HepG2 (cell line): ENCODE data around the gene TNS1. TPM values are rescaled to one million over a fixed set of nuclear protein-coding genes. Genes with fewer than 3 reads are reported as not detected.

ENCODE experiments used
- ATAC-seq: fragments of 200-7000 bp; cut with Tn5 transposase; 3 replicates; pipeline ENCODE4 v1.9.1; 2020; ENCODE audit warnings: mild to moderate bottlenecking, moderate library complexity
- BruUV-seq: library from RNA; stranded (reverse); fragments of 400-500 nt; replicated peaks from 2 replicates; lab custom pipeline; 2021; lab: Mats Ljungman, UMichigan
- CTCF ChIA-PET: fragments of 300-600 bp; formaldehyde crosslinking; extraction: SDS; loops from one replicate; lab custom pipeline; 2021; ENCODE audit warnings: low total read pairs, inconsistent platforms, low intra/inter-chr PET ratio; lab: Yijun Ruan, JAX
- POLR2A ChIA-PET: fragments of 350-600 bp; sonication (Branson Sonifier 250); formaldehyde crosslinking; loops from one replicate; lab custom pipeline; 2020; ENCODE audit warnings: antibody characterized with exemption, inconsistent platforms; lab: Yijun Ruan, JAX
- DNase-seq: peaks from one replicate; pipeline ENCODE4 v3.0.0-alpha.2; 2015; ENCODE audit warnings: low spot score
- FAIRE-seq: peaks from 3 replicates; lab custom pipeline; 2011; peaks lifted over from hg19 to GRCh38; lab: Jason Lieb, UNC
- H2AFZ ChIP-seq: one replicate; pipeline ENCODE4 v1.6.1; 2011; ENCODE audit warnings: low read length, inconsistent platforms
- H3K27ac ChIP-seq: fragments of 300-600 bp; 3 replicates; pipeline ENCODE4 v1.8.0; 2011; ENCODE audit warnings: mixed run types, mild to moderate bottlenecking, mixed read lengths, low read length, inconsistent platforms; ENCODE audit not compliant: insufficient read depth; ENCODE audit errors: extremely low read length
- H3K27me3 ChIP-seq, 2 experiments: fragments of 200-600 bp in 1 of 2; 2 replicates in 1 of 2; 3 replicates in 1 of 2; pipeline versions ENCODE4 v1.6.0 to v1.8.0; 2011; ENCODE audit warnings: low read length in 2 of 2, mild to moderate bottlenecking in 2 of 2, moderate library complexity in 2 of 2, inconsistent platforms in 1 of 2; ENCODE audit not compliant: insufficient read depth in 2 of 2, control insufficient read depth in 1 of 2
- H3K36me3 ChIP-seq, 2 experiments: fragments of 200-600 bp in 1 of 2; replicated peaks in 1 of 2; 2 replicates in 1 of 2; 3 replicates in 1 of 2; pipeline versions ENCODE4 v1.5.1 to v1.8.0; 2011; ENCODE audit warnings: low read length in 2 of 2, inconsistent platforms in 1 of 2; ENCODE audit not compliant: insufficient read depth in 2 of 2, control insufficient read depth in 1 of 2
- H3K4me1 ChIP-seq: 2 replicates; pipeline ENCODE4 v1.5.1; 2012; ENCODE audit warnings: low read length, inconsistent platforms; ENCODE audit not compliant: insufficient read depth
- H3K4me2 ChIP-seq: 2 replicates; pipeline ENCODE4 v1.6.0; 2011; ENCODE audit warnings: low read depth, low read length, inconsistent platforms
- H3K4me3 ChIP-seq, 3 experiments: fragments of 200-600 bp in 1 of 3; sonication (generic), shearing (Covaris generic) in 1 of 3; replicated peaks in 1 of 3; 2 replicates each; pipeline ENCODE4 v1.5.1; 2011 to 2016; ENCODE audit warnings: low read length in 3 of 3, inconsistent platforms in 2 of 3, low read depth in 2 of 3, mild to moderate bottlenecking in 2 of 3, control low read depth in 1 of 3, mixed read lengths in 1 of 3; ENCODE audit not compliant: insufficient read depth in 1 of 3
- H3K79me2 ChIP-seq: one replicate; pipeline ENCODE4 v1.6.1; 2011; ENCODE audit warnings: low read length, inconsistent platforms; ENCODE audit not compliant: insufficient read depth
- H3K9ac ChIP-seq: 2 replicates; pipeline ENCODE4 v1.6.0; 2011; ENCODE audit warnings: mild to moderate bottlenecking, low read depth, low read length, inconsistent platforms; ENCODE audit not compliant: insufficient read depth
- H3K9me3 ChIP-seq: 2 replicates; pipeline ENCODE4 v1.5.1; 2012; ENCODE audit warnings: mild to moderate bottlenecking, low read length
- H4K20me1 ChIP-seq: 2 replicates; pipeline ENCODE4 v1.6.0; 2011; ENCODE audit warnings: inconsistent platforms, mild to moderate bottlenecking, low read length, moderate library complexity; ENCODE audit not compliant: insufficient read depth
- GMEB1 ChIP-seq: sonication (generic); formaldehyde crosslinking; IDR thresholded peaks from 2 replicates; pipeline ENCODE4 v1.5.1; 2020; ENCODE audit warnings: missing genetic modification reagents, mild to moderate bottlenecking, borderline replicate concordance
- GTF2F1 ChIP-seq: fragments of 150-350 bp; IDR thresholded peaks from 2 replicates; pipeline ENCODE4 v1.6.1; 2014; ENCODE audit warnings: low read length
- HIVEP1 ChIP-seq: sonication (generic); formaldehyde crosslinking; IDR thresholded peaks from 2 replicates; pipeline ENCODE4 v1.4.0; 2020; ENCODE audit warnings: mild to moderate bottlenecking, missing genetic modification reagents
- HMGXB3 ChIP-seq: sonication (generic); formaldehyde crosslinking; IDR thresholded peaks from 2 replicates; pipeline ENCODE4 v1.4.0; 2020; ENCODE audit warnings: missing genetic modification reagents, borderline replicate concordance
- MZF1 ChIP-seq: sonication (generic); formaldehyde crosslinking; IDR thresholded peaks from 2 replicates; pipeline ENCODE4 v1.8.1; 2023; ENCODE audit warnings: mild to moderate bottlenecking, missing genetic modification reagents, borderline replicate concordance
- SNAPC2 ChIP-seq: sonication (generic); formaldehyde crosslinking; IDR thresholded peaks from 2 replicates; pipeline ENCODE4 v1.8.1; 2022; ENCODE audit warnings: mild to moderate bottlenecking, missing genetic modification reagents
- TEAD3 ChIP-seq: optimal IDR thresholded peaks from 2 replicates; pipeline ENCODE3; 2016; ENCODE audit warnings: borderline replicate concordance
- ZBTB20 ChIP-seq: sonication (generic); formaldehyde crosslinking; IDR thresholded peaks from 2 replicates; pipeline ENCODE4 v1.8.1; 2023; ENCODE audit warnings: missing genetic modification reagents, low read depth, mild to moderate bottlenecking, borderline replicate concordance
- ZBTB42 ChIP-seq: sonication (generic); formaldehyde crosslinking; IDR thresholded peaks from 2 replicates; pipeline ENCODE4 v1.5.0; 2020; ENCODE audit warnings: mild to moderate bottlenecking, missing genetic modification reagents
- ZBTB8A ChIP-seq: sonication (generic); formaldehyde crosslinking; IDR thresholded peaks from 2 replicates; pipeline ENCODE4 v1.4.0; 2020; ENCODE audit warnings: mild to moderate bottlenecking, low read depth, missing genetic modification reagents, borderline replicate concordance
- ZMYM3 ChIP-seq: sonication (generic); formaldehyde crosslinking; IDR thresholded peaks from 2 replicates; pipeline ENCODE4 v1.5.1; 2020; ENCODE audit warnings: mild to moderate bottlenecking, missing genetic modification reagents
- ZNF205 ChIP-seq: IDR thresholded peaks from 2 replicates; pipeline ENCODE4 v1.6.1; 2018; ENCODE audit warnings: missing biosample characterization, missing genetic modification reagents
- ZNF431 ChIP-seq: sonication (generic); formaldehyde crosslinking; IDR thresholded peaks from 2 replicates; pipeline ENCODE4 v1.9.0; 2022; ENCODE audit warnings: missing genetic modification reagents, low read depth, mild to moderate bottlenecking, borderline replicate concordance
- ZNF441 ChIP-seq: sonication (generic); formaldehyde crosslinking; IDR thresholded peaks from 2 replicates; pipeline ENCODE4 v1.7.0; 2021; ENCODE audit warnings: missing genetic modification reagents, borderline replicate concordance
- ZNF501 ChIP-seq: sonication (generic); formaldehyde crosslinking; IDR thresholded peaks from 2 replicates; pipeline ENCODE4 v1.5.1; 2020; ENCODE audit warnings: mild to moderate bottlenecking, moderate library complexity, missing genetic modification reagents
- ZNF546 ChIP-seq: sonication (generic); formaldehyde crosslinking; conservative IDR thresholded peaks from 2 replicates; pipeline ENCODE4 v1.8.1; 2023; ENCODE audit warnings: mild to moderate bottlenecking, missing genetic modification reagents
- ZNF572 ChIP-seq: sonication (generic); formaldehyde crosslinking; IDR thresholded peaks from 2 replicates; pipeline ENCODE4 v1.5.1; 2020; ENCODE audit warnings: mild to moderate bottlenecking, missing genetic modification reagents
- ZNF607 ChIP-seq: sonication (generic); formaldehyde crosslinking; IDR thresholded peaks from 2 replicates; pipeline ENCODE4 v1.5.1; 2020; ENCODE audit warnings: missing genetic modification reagents, mild to moderate bottlenecking, borderline replicate concordance
- ZNF891 ChIP-seq: sonication (generic); formaldehyde crosslinking; IDR thresholded peaks from 2 replicates; pipeline ENCODE4 v1.5.0; 2020; ENCODE audit warnings: mild to moderate bottlenecking, missing genetic modification reagents
- WGBS: methylation state at CpG from one replicate; pipeline ENCODE4 v1.1.6; 2017; ENCODE audit warnings: low lambda C conversion rate; 5-methylcytosine and 5-hydroxymethylcytosine counted together
- in situ Hi-C: cut with HindIII; loops from 2 replicates; pipeline ENCODE4 v1.10.0; 2017; ENCODE audit warnings: low pct_unique_long_range_greater_than_20kb; ENCODE audit not compliant: extremely low pct_ligation_motif_present
- intact Hi-C: fragments of 100-400 bp; cut with micrococcal nuclease; formaldehyde crosslinking; loops from one replicate; pipeline ENCODE4 v1.10.0; 2022; ENCODE audit not compliant: unreplicated experiment
- polyA plus RNA-seq, 8 experiments: library from polyadenylated mRNA; depleted of rRNA in 3 of 8; stranded (reverse) in 7 of 8; unstranded in 1 of 8; fragments of >200 nt; fragmentation: Illumina TruSeq in 4 of 8; extraction: Trizol in 4 of 8; gene quantifications; 2 replicates each; pipeline versions ENCODE4 v1.2.1 to v1.2.3, GENCODE V29; 2011 to 2016; ENCODE audit warnings: low read depth in 4 of 8, missing spikeins in 1 of 8, mixed read lengths in 1 of 8; ENCODE audit not compliant: insufficient read depth in 1 of 8
- total RNA-seq, 5 experiments: library from RNA; depleted of rRNA; stranded (reverse); fragments of >200 nt; fragmentation: Illumina TruSeq; extraction: Trizol; gene quantifications; 2 replicates each; pipeline ENCODE4 v1.2.3, GENCODE V29; 2016; ENCODE audit warnings: low read depth in 1 of 5

The TNS1 gene
- total and polyA plus RNA-seq, 2 of the 13 experiments (the other 11 are each of a cell fraction or from before 2014, with no cell fraction given) = 1.9 to 118 TPM

- no peak for TF ChIP-seq ZNF431
- 0 out of 2 replicates have a peak, but pooled peaks have one; percentile 39 for TF ChIP-seq SNAPC2
- TF ChIP-seq HIVEP1 = no peak
- no peak for TF ChIP-seq ZBTB8A (CRISPR knock-in tag)
- no peak for TF ChIP-seq TEAD3 (CRISPR knock-in tag)
- no peak for TF ChIP-seq GTF2F1
- TF ChIP-seq, all 625 proteins: peak for 4
These were observed 97.4 kb downstream of the TNS1 start (continued) for GRCh38 chr2:217905395-217905794.

GRCh38 chr2:217904614-217904965 is 98.2 kb downstream of the TNS1 start:
- WGBS = 63% methylated on average over 5 of the region's 5 CpGs
- POLR2A ChIA-PET = no interaction called here
- H2AFZ ChIP-seq = no peak overlapping the region
- in situ Hi-C loops = no loop called here
- no TSS peak for BruUV-seq
- FAIRE-seq (no peak), DNase-seq (no peak), ATAC-seq (no peak)
- CTCF ChIA-PET = no interaction called here
- peak overlapping the region; percentile 89 for H3K27ac ChIP-seq
- H4K20me1 ChIP-seq = no peaks in the 10 kb centered on the region
- peak overlapping the region; percentile 69 for H3K4me2 ChIP-seq
- peaks cover 82% of the 10 kb centered on the region for H3K4me1 ChIP-seq
- no peak overlapping the region for H3K4me3 ChIP-seq
- H3K9ac ChIP-seq = peak overlapping the region; percentile 62; the same call in 1 of the 2 replicates
- intact Hi-C loops = loop anchor here (5.0 kb wide), 2 partner anchors 38 to 117 kb away; no protein-coding TSS in a partner anchor
- peaks cover 17% of the 10 kb centered on the region for H3K79me2 ChIP-seq
- no peaks in the 10 kb centered on the region; a peak in 1 of 5 replicates for H3K36me3 ChIP-seq
- no peaks in the 10 kb centered on the region for H3K27me3 ChIP-seq
- H3K9me3 ChIP-seq = no peaks in the 10 kb centered on the region
- TF ChIP-seq ZNF501 (CRISPR knock-in tag) = peak; percentile 57; the same call in 1 of the 2 replicates
- TF ChIP-seq ZNF441 (CRISPR knock-in tag) = 0 out of 2 replicates have a peak, but pooled peaks have one; percentile 4
- TF ChIP-seq ZNF607 = peak; percentile 82
- TF ChIP-seq ZNF572 (CRISPR knock-in tag) = peak; percentile 35; the same call in 1 of the 2 replicates
- 0 out of 2 replicates have a peak, but pooled peaks have one; percentile 3 for TF ChIP-seq GMEB1 (CRISPR knock-in tag)
- TF ChIP-seq ZNF891 (CRISPR knock-in tag) = peak; percentile 19; the same call in 1 of the 2 replicates
- no peak for TF ChIP-seq HMGXB3 (CRISPR knock-in tag)
- 0 out of 2 replicates have a peak, but pooled peaks have one; percentile 13 for TF ChIP-seq ZBTB20 (CRISPR knock-in tag)
- no peak for TF ChIP-seq ZNF205
- TF ChIP-seq MZF1 (CRISPR knock-in tag) = 0 out of 2 replicates have a peak, but pooled peaks have one; percentile 60
- TF ChIP-seq ZBTB42 = no peak
- peak; percentile 81 for TF ChIP-seq ZMYM3 (CRISPR knock-in tag)
- 0 out of 2 replicates have a peak, but pooled peaks have one; percentile 26 for TF ChIP-seq ZNF546 (CRISPR knock-in tag)
